Fibroblast of pulmonary artery (primary cell): ENCODE data around the gene CIDEB.

Source experiments
- DNase-seq: peaks from one replicate; pipeline ENCODE4 v3.0.0-alpha.2; 2010; ENCODE audit warnings: low read depth
- H3K4me3 ChIP-seq: replicated peaks from 2 replicates; pipeline ENCODE4 v1.5.1; 2011; ENCODE audit warnings: low read depth, mild to moderate bottlenecking, control low read depth, low read length, moderate library complexity
- TF ChIP-seq, protein P1 (sequence below): IDR thresholded peaks from 2 replicates; pipeline ENCODE4 v1.5.1; 2011; ENCODE audit warnings: mild to moderate bottlenecking, control low read depth, low read length, inconsistent platforms; ENCODE audit errors: missing control alignments

The CIDEB gene

DNA sequence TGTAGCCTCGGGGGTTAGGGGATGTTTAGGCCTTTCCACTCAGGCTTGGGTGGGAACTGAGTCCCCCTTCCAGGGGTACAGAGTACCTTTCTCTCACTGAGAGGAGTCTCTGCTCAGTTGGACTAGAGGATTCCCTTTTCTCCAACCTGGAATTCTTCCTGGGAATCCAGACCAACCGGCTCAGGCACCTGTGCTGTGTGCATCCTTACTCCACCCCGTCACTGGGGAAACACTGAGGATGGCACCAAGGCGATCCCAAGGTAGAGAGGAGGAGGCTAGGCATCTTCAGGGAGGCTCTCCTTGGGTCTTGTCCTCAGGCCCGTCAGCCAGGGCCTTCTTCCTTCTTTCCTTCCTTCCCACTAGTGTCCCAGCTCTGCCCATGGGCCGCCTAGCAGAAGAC, 43.9 kb downstream of the CIDEB start:
- no peak overlapping the region for H3K4me3 ChIP-seq
- TF ChIP-seq, protein P1, sequence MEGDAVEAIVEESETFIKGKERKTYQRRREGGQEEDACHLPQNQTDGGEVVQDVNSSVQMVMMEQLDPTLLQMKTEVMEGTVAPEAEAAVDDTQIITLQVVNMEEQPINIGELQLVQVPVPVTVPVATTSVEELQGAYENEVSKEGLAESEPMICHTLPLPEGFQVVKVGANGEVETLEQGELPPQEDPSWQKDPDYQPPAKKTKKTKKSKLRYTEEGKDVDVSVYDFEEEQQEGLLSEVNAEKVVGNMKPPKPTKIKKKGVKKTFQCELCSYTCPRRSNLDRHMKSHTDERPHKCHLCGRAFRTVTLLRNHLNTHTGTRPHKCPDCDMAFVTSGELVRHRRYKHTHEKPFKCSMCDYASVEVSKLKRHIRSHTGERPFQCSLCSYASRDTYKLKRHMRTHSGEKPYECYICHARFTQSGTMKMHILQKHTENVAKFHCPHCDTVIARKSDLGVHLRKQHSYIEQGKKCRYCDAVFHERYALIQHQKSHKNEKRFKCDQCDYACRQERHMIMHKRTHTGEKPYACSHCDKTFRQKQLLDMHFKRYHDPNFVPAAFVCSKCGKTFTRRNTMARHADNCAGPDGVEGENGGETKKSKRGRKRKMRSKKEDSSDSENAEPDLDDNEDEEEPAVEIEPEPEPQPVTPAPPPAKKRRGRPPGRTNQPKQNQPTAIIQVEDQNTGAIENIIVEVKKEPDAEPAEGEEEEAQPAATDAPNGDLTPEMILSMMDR: no peak
- DNase-seq: no peak

DNA sequence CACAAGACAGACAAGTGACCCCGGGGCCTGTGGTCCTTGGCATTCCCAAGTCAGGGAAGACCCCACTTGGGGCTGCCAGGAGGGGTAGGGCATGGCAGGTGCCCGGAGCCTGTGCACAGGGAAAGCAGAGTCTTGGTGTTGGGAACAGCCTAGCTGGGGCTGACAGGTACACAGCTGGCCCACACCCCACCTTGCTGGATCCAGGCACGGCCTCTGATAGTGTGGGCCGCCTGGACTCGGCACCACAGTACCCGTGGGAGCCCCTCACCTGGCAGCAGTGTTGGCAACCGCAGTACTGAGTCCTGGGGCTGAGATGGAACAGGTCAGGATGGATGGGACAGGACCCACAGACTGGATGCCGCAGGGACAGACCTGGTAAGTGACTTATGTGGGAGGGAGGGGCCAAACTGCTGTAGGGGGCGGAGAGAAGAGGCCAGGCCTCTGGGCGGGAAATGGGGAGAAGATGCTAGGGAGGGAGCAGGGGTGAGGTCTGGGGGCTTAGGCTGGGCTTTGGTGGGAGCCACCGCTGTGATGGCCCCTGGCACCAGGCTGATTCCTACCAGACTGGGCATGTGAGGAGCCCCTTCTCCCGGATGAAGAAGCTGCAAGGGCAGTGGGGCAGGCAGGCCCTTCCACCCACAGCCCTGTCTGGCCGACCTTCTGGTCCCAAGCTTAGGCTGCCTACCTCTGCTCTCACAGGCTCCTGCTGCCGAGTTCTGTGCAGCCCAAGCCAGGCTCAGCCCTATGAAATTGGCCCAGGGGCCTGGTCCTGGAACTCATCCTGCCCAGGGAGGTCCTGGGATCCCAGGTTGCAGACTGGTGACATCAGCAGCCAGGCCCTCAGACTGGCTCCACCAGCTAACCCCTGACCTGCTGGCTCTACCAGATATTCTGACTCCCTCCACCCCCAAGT, 44.7 kb downstream of the CIDEB start, which contains the start of gene TGM1:
Gene TGM1 (minus strand): TSS at position 357 of the 913 bp plus-strand sequence. CDS start 825 bp downstream, outside the sequence.
- TF ChIP-seq, protein P1: no peak
- DNase-seq: no peak
- no peak within 1 kb of the TSS for H3K4me3 ChIP-seq

DNA sequence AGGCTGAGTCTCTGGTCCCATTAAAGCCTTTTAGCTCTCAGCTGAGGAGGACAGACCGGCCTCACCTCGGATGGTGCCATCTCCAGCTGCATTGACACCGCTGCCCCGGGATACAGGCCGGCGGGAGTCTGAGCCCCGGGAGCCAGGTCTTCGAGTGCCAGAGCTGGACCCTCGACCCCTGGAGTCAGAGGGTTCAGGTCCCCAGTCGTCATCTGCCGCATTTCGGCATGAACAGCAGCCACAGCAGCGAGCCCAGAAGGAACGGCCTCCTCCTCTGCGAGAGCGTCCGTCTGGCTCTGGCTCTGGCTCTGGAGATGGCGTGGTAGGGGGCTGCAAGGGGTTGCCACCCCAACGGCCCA, 45.8 kb downstream of the CIDEB start:
- TF ChIP-seq, protein P1: no peak
- no peak overlapping the region for H3K4me3 ChIP-seq
- DNase-seq: no peak

DNA sequence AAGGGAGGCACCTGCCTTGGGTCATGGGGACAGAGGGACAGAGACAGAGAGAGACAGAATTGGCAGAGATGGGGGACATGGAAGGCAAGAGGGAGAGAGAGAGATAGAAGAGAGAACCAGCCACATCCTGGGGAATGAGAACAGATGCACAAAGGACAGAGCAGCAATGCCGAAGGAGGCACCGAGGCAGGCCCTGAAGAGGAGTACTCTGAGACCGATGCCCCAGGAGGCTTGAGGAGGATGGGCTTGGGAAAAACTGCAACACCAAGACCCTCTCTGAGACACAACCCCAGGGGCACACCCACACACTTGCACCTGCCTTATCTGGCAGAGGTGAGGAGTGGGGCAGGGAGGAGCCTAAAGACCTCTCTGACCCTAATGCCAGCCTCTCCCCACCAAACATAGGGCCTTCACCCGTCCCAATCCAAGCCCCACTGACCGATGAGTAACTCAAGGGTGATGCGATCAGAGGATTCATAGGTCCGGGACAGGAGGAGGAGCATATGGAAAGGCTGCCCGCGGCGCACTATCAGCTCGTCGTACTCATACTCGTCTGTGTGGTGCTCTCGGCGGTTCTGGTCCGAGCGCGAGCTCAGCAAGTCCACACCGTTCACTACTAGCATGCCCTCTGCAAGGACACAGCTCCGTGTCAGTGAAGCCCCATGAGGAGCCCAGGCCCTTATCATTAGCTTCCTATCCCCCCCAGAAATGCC, 46.4 kb downstream of the CIDEB start:
- no peak overlapping the region for H3K4me3 ChIP-seq
- no peak for DNase-seq
- TF ChIP-seq, protein P1: no peak

DNA sequence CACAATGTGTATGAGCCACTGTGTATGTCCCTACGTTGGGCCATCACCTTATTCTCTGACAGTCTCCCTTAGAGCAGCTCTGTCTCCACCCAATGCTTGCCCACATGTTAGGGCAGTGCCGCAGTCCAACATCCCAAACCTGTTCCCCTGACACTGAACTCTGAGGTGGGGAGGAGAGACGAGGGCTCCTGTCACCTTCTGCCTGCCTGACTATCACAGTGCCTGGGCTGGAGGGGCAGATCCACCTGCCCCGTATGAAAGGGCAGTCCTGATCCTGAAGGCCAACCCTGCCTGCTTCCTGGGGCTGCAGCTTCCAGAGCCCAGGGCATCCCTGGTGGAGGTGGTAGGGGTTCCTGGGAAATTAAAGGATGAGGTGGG, 47.0 kb downstream of the CIDEB start:
- no peak for DNase-seq
- no peak overlapping the region for H3K4me3 ChIP-seq
- TF ChIP-seq, protein P1: no peak

DNA sequence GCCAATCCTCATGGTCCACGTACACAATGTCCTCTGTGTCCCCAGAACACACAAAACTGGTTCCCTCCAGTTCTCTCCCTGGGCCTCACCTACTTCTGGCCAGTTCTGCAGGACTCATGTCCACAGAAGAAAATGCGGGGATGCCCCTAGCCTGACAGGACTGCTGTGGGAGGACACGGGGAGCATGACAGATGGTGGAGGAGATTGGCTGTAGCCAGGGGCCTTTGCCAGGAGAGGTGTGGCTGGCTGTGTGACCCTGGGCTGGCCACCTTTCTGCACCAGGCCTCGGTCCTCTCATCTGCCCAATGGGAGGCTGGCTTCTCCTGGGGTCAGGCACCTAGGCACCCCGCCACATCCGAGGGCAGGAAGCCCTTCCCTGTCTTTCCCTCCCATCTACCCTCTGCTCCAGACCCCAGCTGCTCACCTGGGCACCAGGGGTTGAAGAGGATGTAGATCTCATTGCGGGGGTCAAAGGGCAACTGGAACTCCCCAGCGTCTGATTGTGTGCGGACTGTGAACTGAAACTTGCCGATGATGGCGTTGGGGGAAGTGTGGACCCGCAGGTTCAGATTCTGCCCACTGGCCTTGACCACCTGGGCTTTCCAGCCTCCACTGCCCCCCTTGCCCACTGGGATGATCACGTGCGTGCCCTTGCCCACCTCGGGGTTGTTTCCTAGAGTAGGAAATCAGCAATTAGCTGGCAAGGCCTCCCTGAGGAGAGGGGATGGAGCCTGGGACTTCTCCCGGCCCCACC, 47.6 kb downstream of the CIDEB start:
- no peak overlapping the region for H3K4me3 ChIP-seq

More for the DNA sequence above, 47.6 kb downstream of the CIDEB start:
- no peak for DNase-seq
- TF ChIP-seq, protein P1: no peak
